Epithelial cell of esophagus (primary cell): ENCODE results near the gene EPS8.

ENCODE experiments used
- DNase-seq: peaks from one replicate; pipeline ENCODE4 v3.0.0; 2010; ENCODE audit warnings: low read depth
- H3K4me3 ChIP-seq: 2 replicates; pipeline ENCODE4 v1.5.1; 2011; ENCODE audit warnings: mild to moderate bottlenecking, low read length, control low read depth
- TF ChIP-seq, protein P1 (sequence below): IDR thresholded peaks from 2 replicates; pipeline ENCODE4 v1.5.1; 2011; ENCODE audit warnings: low read depth, mild to moderate bottlenecking, low read length, control low read depth, inconsistent platforms; ENCODE audit not compliant: insufficient read depth; ENCODE audit errors: missing control alignments

EPS8 gene

DNA sequence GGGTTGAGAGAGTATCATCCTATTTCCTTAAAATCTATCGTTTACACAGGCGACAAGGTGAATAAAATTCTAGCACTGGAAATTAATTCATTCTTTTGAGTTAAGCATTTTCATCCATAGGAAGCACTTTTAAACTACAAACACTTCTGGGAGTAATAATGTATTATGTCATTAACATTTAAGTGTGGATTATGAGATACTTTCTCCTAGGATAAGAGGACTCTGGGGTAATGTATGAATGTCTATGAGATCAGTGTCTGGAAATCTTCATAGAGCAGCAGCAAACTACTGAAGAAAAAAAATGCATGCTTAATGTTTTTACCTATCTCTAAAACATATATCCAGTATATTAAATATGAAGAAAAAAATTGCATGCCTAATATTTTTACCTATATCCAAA, 86.9 kb downstream of the EPS8 start:
- TF ChIP-seq, protein P1, sequence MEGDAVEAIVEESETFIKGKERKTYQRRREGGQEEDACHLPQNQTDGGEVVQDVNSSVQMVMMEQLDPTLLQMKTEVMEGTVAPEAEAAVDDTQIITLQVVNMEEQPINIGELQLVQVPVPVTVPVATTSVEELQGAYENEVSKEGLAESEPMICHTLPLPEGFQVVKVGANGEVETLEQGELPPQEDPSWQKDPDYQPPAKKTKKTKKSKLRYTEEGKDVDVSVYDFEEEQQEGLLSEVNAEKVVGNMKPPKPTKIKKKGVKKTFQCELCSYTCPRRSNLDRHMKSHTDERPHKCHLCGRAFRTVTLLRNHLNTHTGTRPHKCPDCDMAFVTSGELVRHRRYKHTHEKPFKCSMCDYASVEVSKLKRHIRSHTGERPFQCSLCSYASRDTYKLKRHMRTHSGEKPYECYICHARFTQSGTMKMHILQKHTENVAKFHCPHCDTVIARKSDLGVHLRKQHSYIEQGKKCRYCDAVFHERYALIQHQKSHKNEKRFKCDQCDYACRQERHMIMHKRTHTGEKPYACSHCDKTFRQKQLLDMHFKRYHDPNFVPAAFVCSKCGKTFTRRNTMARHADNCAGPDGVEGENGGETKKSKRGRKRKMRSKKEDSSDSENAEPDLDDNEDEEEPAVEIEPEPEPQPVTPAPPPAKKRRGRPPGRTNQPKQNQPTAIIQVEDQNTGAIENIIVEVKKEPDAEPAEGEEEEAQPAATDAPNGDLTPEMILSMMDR: no peak
- no peak overlapping the region for H3K4me3 ChIP-seq
- no peak for DNase-seq

DNA sequence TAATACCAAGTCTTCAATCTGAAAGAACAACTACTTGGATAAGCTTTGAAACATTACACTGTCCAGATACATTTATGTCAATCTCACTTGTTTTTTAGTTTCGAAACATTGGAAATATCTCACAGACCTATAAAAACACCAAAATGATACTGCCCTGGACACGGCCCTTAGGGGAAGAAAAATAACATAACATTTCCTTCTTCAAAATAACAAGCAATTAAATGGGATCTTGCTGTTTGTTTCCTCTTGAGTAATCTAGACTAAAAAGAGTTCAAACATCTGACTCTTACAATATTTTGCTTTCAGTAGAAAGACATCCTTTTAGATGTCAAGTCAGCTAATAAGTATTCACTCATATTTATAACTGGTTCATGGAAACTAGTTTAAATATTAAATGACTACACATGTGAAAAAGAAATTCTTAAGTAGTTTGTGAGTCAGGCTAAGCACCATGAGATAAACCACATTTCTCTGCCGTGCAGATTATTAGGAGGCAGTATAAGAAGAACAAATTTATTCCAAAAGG, 87.5 kb downstream of the EPS8 start:
- no peak overlapping the region for H3K4me3 ChIP-seq
- TF ChIP-seq, protein P1: no peak
- DNase-seq: peak; percentile 23

DNA sequence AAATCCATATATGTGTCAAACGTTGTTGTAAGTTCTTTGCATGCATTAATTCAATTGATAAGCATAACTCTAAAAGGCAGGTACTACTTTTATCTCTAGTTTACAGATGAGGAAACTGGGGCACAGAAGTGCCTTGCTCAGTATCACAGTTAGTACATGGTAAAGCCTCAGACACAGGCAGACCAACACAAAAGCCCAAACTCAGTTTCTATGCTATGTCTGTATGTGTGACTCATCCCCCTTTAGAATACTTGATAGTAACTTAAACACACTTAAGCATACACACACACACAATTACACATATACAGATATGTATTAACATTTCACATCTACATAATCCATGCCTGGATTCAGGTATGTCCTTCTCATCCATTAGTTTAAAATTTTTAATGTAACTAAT, 88.0 kb downstream of the EPS8 start:
- DNase-seq: peak; percentile 61
- H3K4me3 ChIP-seq: no peak overlapping the region
- TF ChIP-seq, protein P1: no peak

DNA sequence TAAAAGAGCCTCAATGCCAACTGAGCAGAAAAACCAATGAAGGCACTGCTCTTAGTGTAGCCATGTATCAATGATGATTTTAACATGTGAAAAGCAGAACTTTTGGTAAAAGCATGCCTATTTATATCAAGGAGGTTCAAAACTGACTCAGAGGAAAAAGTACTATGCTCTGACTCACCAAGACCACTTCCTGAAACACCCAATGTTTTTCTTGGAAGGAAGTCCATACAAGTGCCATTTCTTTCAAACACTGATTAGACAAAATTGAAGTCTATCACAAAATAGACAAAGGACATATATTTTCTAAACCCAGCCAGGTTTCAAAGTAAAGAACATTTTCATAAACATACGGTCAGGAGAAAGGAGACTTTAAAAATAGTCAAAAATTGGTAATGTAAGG, 88.6 kb downstream of the EPS8 start:
- no peak overlapping the region for H3K4me3 ChIP-seq
- DNase-seq: peak; percentile 80
- TF ChIP-seq, protein P1: no peak

DNA sequence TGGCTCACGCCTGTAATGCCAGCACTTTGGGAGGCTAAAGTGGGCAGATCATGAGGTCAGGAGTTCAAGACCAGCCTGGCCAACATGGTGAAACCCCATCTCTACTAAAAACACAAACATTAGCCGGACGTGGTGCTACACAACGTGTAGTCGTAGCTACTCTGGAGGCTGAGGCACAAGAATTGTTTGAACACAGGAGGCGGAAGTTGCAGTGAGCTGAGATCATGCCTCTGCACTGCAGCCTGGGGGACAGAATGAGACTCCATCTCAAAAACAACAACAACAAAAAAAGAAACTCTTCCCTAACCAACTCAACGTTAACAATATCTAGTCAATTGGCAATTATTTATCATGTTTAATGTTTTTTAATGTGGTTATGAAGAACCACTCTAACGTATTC, 89.3 kb downstream of the EPS8 start:
- TF ChIP-seq, protein P1: no peak
- no peak overlapping the region for H3K4me3 ChIP-seq
- no peak for DNase-seq

DNA sequence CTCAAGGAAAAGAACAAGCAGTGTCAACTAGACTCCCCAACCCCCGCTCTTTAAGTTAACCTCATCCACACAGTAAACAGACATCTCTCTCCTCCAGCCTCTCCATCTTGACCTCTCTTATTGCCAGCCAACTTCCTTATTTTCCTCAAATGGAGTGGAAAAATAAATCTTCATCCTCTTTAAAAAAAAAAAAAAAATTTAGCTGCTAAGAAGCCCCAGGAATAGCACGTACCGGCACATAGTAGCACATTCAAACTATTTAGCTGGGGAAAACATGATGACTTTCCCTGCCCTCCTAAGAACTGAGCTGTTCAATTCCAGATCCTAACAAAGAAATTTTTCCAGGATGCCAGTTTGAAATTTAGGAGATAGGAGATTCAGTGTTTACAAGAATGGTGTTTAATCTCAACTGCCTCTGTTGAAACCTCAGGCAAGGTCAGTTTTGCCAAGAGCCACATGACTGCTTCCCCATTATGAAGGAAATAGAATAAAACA, 90.8 kb downstream of the EPS8 start:
- H3K4me3 ChIP-seq: no peak overlapping the region
- TF ChIP-seq, protein P1: no peak
- no peak for DNase-seq

DNA sequence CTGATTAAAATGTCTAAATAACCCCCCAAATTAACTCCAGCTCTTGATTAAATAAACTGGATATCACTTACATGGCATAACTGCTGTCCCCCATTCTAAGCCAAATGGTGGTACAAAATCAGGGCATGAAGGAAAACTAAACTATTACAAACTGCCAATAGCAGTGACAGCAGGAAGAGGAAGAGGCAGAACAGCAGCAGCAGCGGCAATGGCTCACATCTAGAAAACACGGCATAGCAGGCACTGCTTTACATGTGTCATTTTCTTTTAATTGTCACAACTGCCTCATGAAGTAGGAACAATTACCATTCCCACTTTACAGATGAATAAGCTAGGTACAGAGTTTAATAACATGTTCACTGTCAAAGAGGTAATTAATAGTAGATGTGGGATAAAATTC, 92.0 kb downstream of the EPS8 start:
- no peak overlapping the region for H3K4me3 ChIP-seq
- TF ChIP-seq, protein P1: no peak
- DNase-seq: no peak
